ENCODE measurements around the gene CLN5. TPM values are rescaled to one million over a fixed set of nuclear protein-coding genes. Genes with fewer than 3 reads are reported as not detected.
A peak's percentile ranks its signal among the peaks of the same experiment; 100 is the strongest.
"Not testable (repeated sequence)": the region's sequence is repeated elsewhere in the genome, so short reads cannot be mapped to it uniquely, and the experiment has no call there.

The CLN5 gene
- 18.9 TPM for total RNA-seq

DNA sequence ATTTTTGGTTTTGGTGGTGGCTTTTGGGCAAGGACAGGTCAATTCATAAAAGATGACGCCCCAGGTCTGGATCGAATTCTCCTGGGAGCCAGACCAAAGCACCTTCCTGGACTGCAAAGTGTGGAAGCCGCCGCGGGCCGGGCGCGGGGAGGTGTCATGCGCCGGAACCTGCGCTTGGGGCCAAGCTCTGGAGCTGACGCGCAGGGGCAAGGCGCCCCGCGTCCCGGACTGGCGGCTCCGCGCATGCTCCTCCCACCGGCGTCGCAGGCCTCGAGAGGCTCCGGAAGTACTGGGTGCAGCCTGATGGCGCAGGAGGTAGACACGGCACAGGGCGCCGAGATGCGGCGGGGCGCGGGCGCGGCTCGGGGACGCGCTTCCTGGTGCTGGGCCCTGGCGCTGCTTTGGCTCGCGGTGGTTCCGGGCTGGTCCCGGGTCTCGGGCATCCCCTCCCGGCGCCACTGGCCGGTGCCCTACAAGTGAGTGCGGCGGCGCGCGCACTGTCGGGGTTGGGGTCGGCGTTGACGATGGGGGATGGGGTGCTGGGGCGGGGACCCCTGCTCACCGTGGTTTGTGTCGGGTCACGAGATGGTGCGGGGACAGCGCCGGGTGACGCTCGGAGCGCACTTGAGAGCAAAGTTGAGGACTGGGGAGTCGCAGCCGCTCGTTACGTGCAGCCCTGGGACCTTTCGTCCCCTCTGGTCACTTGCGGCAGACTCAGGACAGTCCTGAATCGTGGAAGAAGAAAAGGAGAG lies at the start of gene CLN5:
TSS of gene CLN5 (plus strand) at position 286 of the 752 bp plus-strand sequence. CDS start at position 304, 18 bp downstream.
- no peaks in the 10 kb centered on the region for H3K9me3 ChIP-seq (ENCODE audit: low read depth, low read length)
- H3K4me1 ChIP-seq (ENCODE audit: insufficient read depth, low read length), result peaks cover 28% of the 10 kb centered on the region
- H3K4me3 ChIP-seq (ENCODE audit: low read length), result peak within 1 kb of the TSS; percentile 80
- H3K27me3 ChIP-seq (ENCODE audit: insufficient read depth, low read length), result peaks cover 8% of the 10 kb centered on the region

DNA sequence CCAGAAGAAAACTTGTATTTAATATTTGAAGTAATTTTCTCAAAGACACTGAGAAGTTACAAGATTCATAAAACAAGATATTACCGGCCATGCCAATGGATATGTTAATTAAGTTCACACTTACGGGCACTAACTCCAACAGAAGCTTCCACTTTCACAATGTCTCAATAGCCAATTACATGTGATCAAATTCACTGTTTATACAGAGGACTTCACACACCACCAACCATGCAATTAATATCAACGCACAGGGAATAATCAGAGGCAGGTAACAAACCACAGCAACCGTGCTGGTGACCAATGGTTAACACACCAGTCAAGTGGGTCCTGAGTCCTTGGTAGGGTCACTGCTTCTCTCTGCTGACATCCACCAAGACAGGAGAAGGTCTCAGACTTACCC lies 49.5 kb upstream of the CLN5 start:
- no peak overlapping the region for H3K4me3 ChIP-seq (ENCODE audit: low read length)
- H3K4me1 ChIP-seq (ENCODE audit: insufficient read depth, low read length), result peaks cover 20% of the 10 kb centered on the region
- no peaks in the 10 kb centered on the region for H3K27me3 ChIP-seq (ENCODE audit: insufficient read depth, low read length)
- H3K9me3 ChIP-seq (ENCODE audit: low read depth, low read length), result no peaks in the 10 kb centered on the region

DNA sequence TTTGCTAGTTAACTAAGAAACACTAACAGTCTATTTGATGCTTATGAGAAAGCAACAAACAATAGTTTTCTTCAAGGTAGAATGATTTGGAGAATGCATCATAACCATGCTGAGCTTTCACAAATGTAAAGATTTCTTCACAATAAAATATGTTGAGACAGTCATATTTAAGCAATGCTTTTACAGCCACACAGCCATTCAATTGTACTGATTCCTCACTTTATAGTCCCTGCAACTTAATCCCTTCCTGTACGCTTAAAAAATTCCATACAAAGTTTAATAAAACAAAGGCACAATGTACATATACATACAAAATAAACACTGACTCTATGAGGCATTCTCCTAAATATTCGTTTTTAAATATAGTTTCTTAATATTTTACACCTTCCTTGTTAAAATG lies 48.2 kb upstream of the CLN5 start:
- Histone ChIP-seq H3K4me1 (ENCODE audit: insufficient read depth, low read length) (peaks cover 25% of the 10 kb centered on the region), H3K4me3 (ENCODE audit: low read length) (no peak overlapping the region), H3K9me3 (ENCODE audit: low read depth, low read length) (no peaks in the 10 kb centered on the region), H3K27me3 (ENCODE audit: insufficient read depth, low read length) (no peaks in the 10 kb centered on the region)

DNA sequence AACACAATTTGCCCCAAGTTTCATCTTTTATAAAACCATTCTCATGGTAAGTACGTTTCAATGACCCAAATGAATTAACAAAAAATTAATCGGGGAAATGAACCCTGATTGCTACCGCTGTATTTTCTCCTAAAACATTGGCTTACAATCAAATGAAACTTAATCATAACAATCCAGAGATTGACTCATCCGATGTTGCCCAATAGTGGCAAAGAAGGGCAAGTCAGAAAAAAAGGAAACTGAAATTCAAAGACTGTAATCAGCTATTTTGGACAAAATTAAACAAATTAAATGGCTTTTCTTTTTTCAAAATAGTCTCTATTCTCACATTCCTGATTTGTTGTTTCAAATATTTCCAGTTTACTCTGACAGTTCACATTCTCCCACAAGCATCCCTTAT lies 47.4 kb upstream of the CLN5 start:
- peaks cover 26% of the 10 kb centered on the region for H3K4me1 ChIP-seq (ENCODE audit: insufficient read depth, low read length)
- H3K9me3 ChIP-seq (ENCODE audit: low read depth, low read length), result no peaks in the 10 kb centered on the region
- H3K27me3 ChIP-seq (ENCODE audit: insufficient read depth, low read length), result no peaks in the 10 kb centered on the region
- no peak overlapping the region for H3K4me3 ChIP-seq (ENCODE audit: low read length)

DNA sequence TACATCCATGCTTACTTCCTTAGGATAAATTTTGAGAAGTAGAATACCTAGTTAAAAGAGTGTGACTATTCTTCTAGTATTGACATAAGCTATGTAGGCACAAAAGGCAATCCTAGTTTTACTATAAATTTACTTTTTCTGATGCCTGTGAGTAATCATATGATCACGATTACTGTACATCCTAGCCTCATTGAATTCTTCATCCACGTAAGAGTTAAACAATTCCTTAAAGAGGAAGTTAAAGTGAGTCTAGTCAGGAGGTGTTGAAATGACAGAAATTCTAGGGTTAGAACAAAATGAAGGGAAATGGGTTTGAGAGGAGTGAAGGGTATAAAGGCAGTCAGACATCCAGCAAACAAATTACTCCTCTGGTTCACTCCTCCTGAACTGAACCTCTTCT lies 43.7 kb upstream of the CLN5 start, which contains the start of gene ACOD1:
TSS of gene ACOD1 (plus strand) at position 363 of the 400 bp plus-strand sequence. CDS start 48 bp downstream, outside the sequence.
- Histone ChIP-seq H3K4me1 (ENCODE audit: insufficient read depth, low read length) (peaks cover 35% of the 10 kb centered on the region), H3K4me3 (ENCODE audit: low read length) (no peak within 1 kb of the TSS), H3K27me3 (ENCODE audit: insufficient read depth, low read length) (peaks cover 6% of the 10 kb centered on the region), H3K9me3 (ENCODE audit: low read depth, low read length) (no peaks in the 10 kb centered on the region)

DNA sequence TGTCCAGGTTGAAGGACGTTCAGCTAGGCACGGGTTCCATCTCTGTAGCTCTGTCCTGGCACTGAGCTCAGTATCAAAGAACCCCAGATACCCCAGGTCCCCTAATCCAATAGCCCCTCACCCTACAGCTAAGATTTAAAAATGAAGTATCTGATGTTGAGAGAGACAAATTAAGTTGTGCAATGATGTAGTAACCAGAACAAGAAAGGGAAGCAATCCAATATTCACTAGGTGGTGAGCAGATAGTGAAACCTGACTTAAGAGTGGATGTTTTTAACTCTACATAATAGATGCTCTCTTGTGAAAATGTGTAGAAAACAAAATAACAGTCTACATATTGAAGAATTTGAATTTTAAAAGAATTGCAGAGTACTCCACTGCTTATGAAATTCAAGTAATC lies 41.8 kb upstream of the CLN5 start:
- Histone ChIP-seq H3K9me3 (ENCODE audit: low read depth, low read length) (no peaks in the 10 kb centered on the region), H3K4me3 (ENCODE audit: low read length) (no peak overlapping the region), H3K4me1 (ENCODE audit: insufficient read depth, low read length) (peaks cover 23% of the 10 kb centered on the region), H3K27me3 (ENCODE audit: insufficient read depth, low read length) (peaks cover 6% of the 10 kb centered on the region)

DNA sequence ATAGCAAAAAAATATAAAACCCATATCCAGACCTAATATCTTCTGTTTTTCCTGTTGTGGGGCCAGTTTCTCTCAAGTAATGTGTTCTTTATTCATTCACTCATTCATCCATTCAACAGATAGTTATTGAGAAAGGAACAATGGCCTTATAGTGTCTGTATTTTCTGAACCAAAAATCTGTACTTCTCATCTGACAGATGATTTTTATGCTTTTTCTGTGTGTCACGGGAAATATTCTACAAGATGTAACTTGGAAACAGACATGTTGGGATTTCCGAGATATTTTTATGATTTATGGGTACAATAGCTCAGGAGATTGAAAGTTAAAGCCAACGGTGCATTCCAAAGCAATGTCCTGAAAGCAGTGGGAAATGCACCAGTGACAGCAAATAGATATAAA lies 37.9 kb upstream of the CLN5 start:
- Histone ChIP-seq H3K9me3 (ENCODE audit: low read depth, low read length) (no peaks in the 10 kb centered on the region), H3K4me3 (ENCODE audit: low read length) (no peak overlapping the region), H3K4me1 (ENCODE audit: insufficient read depth, low read length) (peaks cover 12% of the 10 kb centered on the region), H3K27me3 (ENCODE audit: insufficient read depth, low read length) (peaks cover 6% of the 10 kb centered on the region)

DNA sequence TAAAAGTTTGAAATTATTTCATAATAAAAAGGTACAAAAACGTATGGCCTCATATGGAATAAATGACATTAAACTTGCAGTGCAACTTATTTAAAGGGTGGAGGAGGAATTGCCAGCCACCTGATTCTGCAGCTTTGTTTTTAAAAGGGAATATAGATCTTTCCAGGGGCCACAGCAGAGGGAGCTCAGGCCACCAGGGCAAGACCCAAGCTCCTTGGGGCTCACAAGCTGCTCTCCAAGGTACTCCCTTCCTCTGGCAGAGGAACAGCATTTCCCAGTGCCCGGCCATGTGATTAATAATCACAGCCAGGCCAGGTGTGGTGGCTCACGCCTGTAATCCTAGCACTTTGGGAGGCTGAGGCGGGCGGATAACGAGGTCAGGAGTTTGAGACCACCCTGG lies 37.3 kb upstream of the CLN5 start:
- no peaks in the 10 kb centered on the region for H3K9me3 ChIP-seq (ENCODE audit: low read depth, low read length)
- H3K4me3 ChIP-seq (ENCODE audit: low read length), result no peak overlapping the region
- H3K4me1 ChIP-seq (ENCODE audit: insufficient read depth, low read length), result peaks cover 10% of the 10 kb centered on the region
- peaks cover 6% of the 10 kb centered on the region for H3K27me3 ChIP-seq (ENCODE audit: insufficient read depth, low read length)

DNA sequence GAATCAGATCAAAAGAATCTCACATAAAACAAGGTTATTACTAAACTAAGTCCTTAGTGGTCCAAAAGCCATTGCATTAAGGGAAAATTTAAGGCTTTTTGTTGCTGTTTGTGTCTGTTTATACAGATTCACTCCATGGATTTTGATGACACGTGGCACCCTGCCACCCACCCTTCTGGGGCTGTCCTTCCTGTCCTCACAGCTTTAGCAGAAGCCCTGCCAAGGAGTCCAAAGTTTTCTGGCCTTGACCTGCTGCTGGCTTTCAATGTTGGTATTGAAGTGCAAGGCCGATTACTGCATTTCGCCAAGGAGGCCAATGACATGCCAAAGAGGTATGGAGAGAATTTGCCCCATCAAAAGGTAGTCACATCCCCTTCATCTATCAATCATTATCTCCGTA lies 36.7 kb upstream of the CLN5 start:
- H3K4me3 ChIP-seq (ENCODE audit: low read length), result no peak overlapping the region
- peaks cover 6% of the 10 kb centered on the region for H3K9me3 ChIP-seq (ENCODE audit: low read depth, low read length)
- peaks cover 4% of the 10 kb centered on the region for H3K4me1 ChIP-seq (ENCODE audit: insufficient read depth, low read length)
- H3K27me3 ChIP-seq (ENCODE audit: insufficient read depth, low read length), result peaks cover 6% of the 10 kb centered on the region

DNA sequence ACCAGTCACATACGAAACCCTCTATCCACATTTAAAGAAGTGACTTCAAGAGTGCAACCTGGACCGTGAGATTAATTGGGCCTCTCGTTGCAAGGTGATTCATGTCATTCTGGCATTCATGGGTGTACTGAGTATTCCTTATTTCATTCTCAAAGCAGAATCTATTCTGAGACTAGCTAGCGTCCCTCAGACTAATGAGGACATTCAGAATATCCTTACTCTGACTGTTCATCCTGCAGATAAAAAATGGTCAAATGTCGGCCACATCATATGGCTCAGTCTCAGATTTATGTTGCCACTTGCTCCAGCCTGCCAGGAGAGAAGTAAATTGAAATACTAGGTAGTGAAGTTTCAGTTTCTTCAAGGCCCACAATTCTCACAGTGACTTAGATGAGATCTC lies 36.2 kb upstream of the CLN5 start:
- H3K27me3 ChIP-seq (ENCODE audit: insufficient read depth, low read length), result peaks cover 6% of the 10 kb centered on the region
- H3K4me1 ChIP-seq (ENCODE audit: insufficient read depth, low read length), result no peaks in the 10 kb centered on the region
- peaks cover 10% of the 10 kb centered on the region for H3K9me3 ChIP-seq (ENCODE audit: low read depth, low read length)
- no peak overlapping the region for H3K4me3 ChIP-seq (ENCODE audit: low read length)

DNA sequence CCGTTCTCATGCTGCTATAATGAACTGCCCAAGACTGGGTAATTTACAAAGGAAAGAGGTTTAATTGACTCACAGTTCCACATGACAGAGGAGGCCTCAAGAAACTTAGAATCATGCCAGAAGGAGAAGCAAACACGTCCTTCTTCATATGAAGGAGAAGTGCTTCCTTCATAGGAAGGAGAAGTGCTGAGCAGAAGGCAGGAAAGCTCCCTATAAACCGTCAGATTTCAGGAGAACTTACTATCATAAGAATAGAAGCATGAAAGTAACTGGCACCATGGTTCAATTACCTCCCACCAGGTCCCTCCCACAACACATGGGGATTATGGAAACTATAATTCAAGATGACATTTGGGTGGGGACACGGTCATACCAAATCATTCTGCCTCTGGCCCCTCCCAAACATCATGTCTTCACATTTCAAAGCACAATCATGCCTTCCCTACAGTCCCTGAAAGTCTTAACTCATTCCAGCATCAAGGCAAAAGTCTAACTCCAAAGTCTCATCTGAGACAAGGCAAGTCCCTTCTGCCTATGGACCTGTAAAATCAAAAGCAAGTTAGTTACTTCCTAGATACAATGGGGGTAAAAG lies 32.9 kb upstream of the CLN5 start:
- Histone ChIP-seq H3K4me3 (ENCODE audit: low read length) (no peak overlapping the region), H3K9me3 (ENCODE audit: low read depth, low read length) (peaks cover 10% of the 10 kb centered on the region), H3K27me3 (ENCODE audit: insufficient read depth, low read length) (no peaks in the 10 kb centered on the region), H3K4me1 (ENCODE audit: insufficient read depth, low read length) (no peaks in the 10 kb centered on the region)

DNA sequence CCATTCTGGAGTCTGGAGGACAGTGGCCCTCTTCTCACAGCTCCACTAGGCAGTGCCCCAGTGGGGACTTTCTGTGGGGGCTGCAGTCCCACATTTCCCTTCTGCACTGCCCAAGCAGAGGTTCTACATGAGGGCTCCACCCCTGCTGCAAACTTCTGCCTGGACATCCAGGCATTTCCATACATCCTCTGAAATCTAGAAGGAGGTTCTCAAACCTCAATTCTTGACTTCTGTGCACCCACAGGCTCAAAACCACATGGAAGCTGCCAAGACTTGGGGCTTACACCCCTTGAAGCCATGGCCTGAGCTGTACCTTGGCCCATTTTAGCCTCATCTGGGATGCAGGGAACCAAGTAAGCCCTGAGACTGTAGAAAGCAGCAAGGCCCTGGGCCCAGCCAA lies 32.1 kb upstream of the CLN5 start:
- H3K4me1 ChIP-seq (ENCODE audit: insufficient read depth, low read length); H3K27me3 ChIP-seq (ENCODE audit: insufficient read depth, low read length); H3K9me3 ChIP-seq (ENCODE audit: low read depth, low read length); H3K4me3 ChIP-seq (ENCODE audit: low read length): not testable (repeated sequence)

DNA sequence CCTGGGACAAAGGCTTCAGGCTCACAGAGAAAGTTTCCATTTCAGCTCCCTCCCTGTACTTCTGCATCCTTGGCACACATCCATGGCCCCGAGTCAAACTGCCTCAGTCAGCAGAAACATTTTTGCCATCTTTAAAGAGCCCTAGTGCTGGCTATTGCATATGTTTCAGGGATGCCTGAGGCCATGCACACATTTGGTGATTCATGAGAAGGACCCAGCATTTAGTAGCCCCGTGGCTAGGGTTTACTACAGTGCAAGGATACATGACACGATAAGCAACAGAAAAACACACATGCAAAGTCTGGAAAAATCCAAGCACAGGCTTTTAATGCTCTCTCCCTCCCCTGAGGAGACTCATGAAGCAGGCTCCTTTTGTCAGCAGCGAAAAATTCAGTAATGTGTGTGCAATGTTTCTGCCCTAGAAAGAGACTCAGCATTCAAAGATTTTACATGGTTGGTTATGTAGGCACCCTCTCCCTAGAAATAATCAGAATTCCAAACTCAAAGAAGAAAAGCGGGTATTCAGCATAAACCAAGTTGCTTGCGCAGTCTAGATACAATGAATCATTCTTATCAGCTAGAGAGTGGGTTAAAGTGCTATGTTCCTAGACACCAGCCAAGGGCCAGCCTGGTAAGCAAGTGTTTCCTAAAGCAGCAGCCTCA lies 26.0 kb upstream of the CLN5 start:
- H3K4me1 ChIP-seq (ENCODE audit: insufficient read depth, low read length), result no peaks in the 10 kb centered on the region
- H3K4me3 ChIP-seq (ENCODE audit: low read length), result no peak overlapping the region
- no peaks in the 10 kb centered on the region for H3K9me3 ChIP-seq (ENCODE audit: low read depth, low read length)

DNA sequence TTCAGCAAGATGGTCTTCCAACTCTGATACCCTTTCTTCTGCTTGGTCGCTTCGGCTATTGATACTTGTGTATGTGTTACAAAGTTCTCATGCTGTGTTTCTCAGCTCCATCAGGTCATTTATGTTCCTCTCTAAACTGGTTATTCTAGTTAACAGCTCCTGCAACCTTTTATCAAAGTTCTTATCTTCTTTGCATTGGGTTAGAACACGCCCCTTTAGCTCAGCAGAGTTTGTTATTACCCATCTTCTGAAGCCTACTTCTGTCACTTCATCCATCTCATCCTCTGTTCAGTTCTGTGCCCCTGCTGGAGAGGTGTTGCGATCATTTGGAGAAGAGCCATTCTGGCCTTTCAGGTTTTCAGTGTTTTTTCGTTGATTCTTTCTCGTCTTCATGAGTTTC lies 24.9 kb upstream of the CLN5 start:
- Histone ChIP-seq H3K9me3 (ENCODE audit: low read depth, low read length) (no peaks in the 10 kb centered on the region), H3K27me3 (ENCODE audit: insufficient read depth, low read length) (peaks cover 9% of the 10 kb centered on the region), H3K4me3 (ENCODE audit: low read length) (no peak overlapping the region), H3K4me1 (ENCODE audit: insufficient read depth, low read length) (no peaks in the 10 kb centered on the region)

More for the DNA sequence above, 26.0 kb upstream of the CLN5 start:
- H3K27me3 ChIP-seq (ENCODE audit: insufficient read depth, low read length), result peaks cover 3% of the 10 kb centered on the region

DNA sequence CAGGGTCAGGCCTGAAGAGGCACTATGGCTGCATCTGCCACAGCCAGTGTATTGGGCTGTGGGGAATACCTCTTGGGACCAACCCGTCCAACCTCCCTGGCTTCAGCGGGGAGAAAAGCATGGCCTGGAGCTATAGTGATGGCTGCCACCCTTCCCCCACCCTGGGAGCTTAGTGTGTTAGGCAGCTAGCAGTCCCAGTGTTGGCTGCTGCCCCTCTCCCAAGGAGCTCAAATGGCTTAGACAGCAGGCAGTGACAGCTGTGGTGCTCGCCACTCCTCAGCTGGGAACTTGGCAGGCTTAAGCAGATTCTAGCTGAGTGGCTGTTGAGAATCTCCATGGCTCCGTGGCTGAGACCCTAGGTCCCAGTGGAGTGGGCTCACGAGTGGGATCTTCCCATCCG lies 23.8 kb upstream of the CLN5 start:
- no peaks in the 10 kb centered on the region for H3K9me3 ChIP-seq (ENCODE audit: low read depth, low read length)
- no peaks in the 10 kb centered on the region for H3K4me1 ChIP-seq (ENCODE audit: insufficient read depth, low read length)
- no peak overlapping the region for H3K4me3 ChIP-seq (ENCODE audit: low read length)
- H3K27me3 ChIP-seq (ENCODE audit: insufficient read depth, low read length), result peaks cover 13% of the 10 kb centered on the region

Measured in mononuclear cell (primary cell).